ENCODE data around the gene FIGNL2. TPM values are rescaled to one million over a fixed set of nuclear protein-coding genes. Genes with fewer than 3 reads are reported as not detected.
"Not testable (repeated sequence)": the region's sequence is repeated elsewhere in the genome, so short reads cannot be mapped to it uniquely, and the experiment has no call there.

FIGNL2 gene
- total RNA-seq, 2 donors from 2014 or later, result 10.5 to 17.7 TPM

DNA sequence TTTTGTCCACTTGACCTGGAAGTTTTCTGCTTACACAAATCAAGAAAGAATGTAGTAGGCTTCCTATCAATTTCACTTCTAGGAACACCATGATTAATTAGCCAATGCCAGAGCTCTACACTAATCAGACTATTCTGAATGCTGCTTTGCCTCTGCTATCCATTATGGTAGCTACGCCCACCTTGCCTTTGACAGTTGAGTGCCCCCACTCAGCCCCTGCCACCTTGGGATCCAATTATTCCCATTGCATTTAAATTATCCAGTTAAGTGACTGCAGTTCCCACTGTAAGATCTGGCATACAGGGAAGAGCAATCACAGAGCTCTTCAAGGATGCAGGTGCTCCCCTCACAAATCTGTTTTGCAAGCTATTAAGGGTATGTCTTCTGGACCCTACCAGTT is 47.5 kb downstream of the FIGNL2 start:
- WGBS, 2 experiments (ENCODE audit: insufficient coverage in 1 of 2, insufficient read length in 1 of 2), result 92 to 100% methylated on average over 1 of the region's 1 CpG
- H3K36me3 Mint-ChIP-seq (ENCODE audit: low read depth), result peaks cover 4% of the 10 kb centered on the region
- no peak overlapping the region for H3K9ac ChIP-seq (ENCODE audit: extremely low read depth, low read length, poor library complexity, severe bottlenecking)
- no peaks in the 10 kb centered on the region for H3K4me1 ChIP-seq (ENCODE audit: control insufficient read depth, insufficient read depth, low read length)
- peaks cover 5% of the 10 kb centered on the region for H3K4me1 Mint-ChIP-seq
- TF ChIP-seq, protein P1, sequence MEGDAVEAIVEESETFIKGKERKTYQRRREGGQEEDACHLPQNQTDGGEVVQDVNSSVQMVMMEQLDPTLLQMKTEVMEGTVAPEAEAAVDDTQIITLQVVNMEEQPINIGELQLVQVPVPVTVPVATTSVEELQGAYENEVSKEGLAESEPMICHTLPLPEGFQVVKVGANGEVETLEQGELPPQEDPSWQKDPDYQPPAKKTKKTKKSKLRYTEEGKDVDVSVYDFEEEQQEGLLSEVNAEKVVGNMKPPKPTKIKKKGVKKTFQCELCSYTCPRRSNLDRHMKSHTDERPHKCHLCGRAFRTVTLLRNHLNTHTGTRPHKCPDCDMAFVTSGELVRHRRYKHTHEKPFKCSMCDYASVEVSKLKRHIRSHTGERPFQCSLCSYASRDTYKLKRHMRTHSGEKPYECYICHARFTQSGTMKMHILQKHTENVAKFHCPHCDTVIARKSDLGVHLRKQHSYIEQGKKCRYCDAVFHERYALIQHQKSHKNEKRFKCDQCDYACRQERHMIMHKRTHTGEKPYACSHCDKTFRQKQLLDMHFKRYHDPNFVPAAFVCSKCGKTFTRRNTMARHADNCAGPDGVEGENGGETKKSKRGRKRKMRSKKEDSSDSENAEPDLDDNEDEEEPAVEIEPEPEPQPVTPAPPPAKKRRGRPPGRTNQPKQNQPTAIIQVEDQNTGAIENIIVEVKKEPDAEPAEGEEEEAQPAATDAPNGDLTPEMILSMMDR (conservative IDR thresholded peaks at IDR 0.05), result no peak
- H3K4me3 ChIP-seq (ENCODE audit: low read length), result no peak overlapping the region
- DNase-seq, result no peak
- H3K4me3 Mint-ChIP-seq, result no peak overlapping the region
- no peaks in the 10 kb centered on the region for H3K27me3 ChIP-seq (ENCODE audit: control insufficient read depth, insufficient read depth, low read length, poor library complexity, severe bottlenecking)
- no peaks in the 10 kb centered on the region for H3K9me3 Mint-ChIP-seq
- no peak overlapping the region for H3K27ac ChIP-seq (ENCODE audit: low read depth, low read length)
- no peaks in the 10 kb centered on the region for H3K9me3 ChIP-seq (ENCODE audit: control insufficient read depth, low read length)
- H3K27ac Mint-ChIP-seq, result no peak overlapping the region
- peaks cover 4% of the 10 kb centered on the region for H3K36me3 ChIP-seq (ENCODE audit: control insufficient read depth, insufficient read depth, low read length)
- H3K27me3 Mint-ChIP-seq (ENCODE audit: insufficient read depth), result peaks cover 2% of the 10 kb centered on the region

DNA sequence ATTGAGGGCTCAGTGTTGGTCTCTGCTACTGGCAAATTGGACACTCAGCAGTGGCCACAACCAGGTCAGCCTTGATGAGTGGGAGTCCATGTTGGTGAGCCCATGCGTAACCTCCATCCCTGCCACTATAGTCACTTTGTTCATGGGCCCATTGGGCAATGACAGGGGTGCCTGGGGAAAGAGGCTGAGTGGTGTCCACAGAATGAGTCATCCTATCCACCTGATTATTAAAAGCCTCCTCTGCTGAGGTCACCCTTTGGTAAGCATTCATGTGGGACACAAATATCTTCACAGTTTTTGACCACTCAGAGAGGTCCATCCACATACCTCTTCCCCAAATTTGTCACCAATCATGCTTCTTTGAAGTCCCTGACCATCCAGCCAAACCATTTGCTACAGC is 50.0 kb downstream of the FIGNL2 start:
- H3K27me3 ChIP-seq (ENCODE audit: control insufficient read depth, insufficient read depth, low read length, poor library complexity, severe bottlenecking), result no peaks in the 10 kb centered on the region
- no peak overlapping the region for H3K9ac ChIP-seq (ENCODE audit: extremely low read depth, low read length, poor library complexity, severe bottlenecking)
- Mint-ChIP-seq H3K9me3 (no peaks in the 10 kb centered on the region), H3K27ac (no peak overlapping the region), H3K36me3 (ENCODE audit: low read depth) (peaks cover 4% of the 10 kb centered on the region), H3K27me3 (ENCODE audit: insufficient read depth) (peaks cover 2% of the 10 kb centered on the region), H3K4me3 (no peak overlapping the region), H3K4me1 (peaks cover 5% of the 10 kb centered on the region)
- H3K4me3 ChIP-seq (ENCODE audit: low read length), result no peak overlapping the region
- 94% methylated on average over 1 of the region's 1 CpG; no CpG with 5 or more reads in 1 of the 2 experiments for WGBS, 2 experiments (ENCODE audit: insufficient coverage in 1 of 2, insufficient read length in 1 of 2)
- TF ChIP-seq, protein P1 (conservative IDR thresholded peaks at IDR 0.05), result no peak
- H3K4me1 ChIP-seq (ENCODE audit: control insufficient read depth, insufficient read depth, low read length), result no peaks in the 10 kb centered on the region
- DNase-seq, result no peak
- H3K36me3 ChIP-seq (ENCODE audit: control insufficient read depth, insufficient read depth, low read length), result peaks cover 9% of the 10 kb centered on the region
- H3K27ac ChIP-seq (ENCODE audit: low read depth, low read length), result no peak overlapping the region
- no peaks in the 10 kb centered on the region for H3K9me3 ChIP-seq (ENCODE audit: control insufficient read depth, low read length)

DNA sequence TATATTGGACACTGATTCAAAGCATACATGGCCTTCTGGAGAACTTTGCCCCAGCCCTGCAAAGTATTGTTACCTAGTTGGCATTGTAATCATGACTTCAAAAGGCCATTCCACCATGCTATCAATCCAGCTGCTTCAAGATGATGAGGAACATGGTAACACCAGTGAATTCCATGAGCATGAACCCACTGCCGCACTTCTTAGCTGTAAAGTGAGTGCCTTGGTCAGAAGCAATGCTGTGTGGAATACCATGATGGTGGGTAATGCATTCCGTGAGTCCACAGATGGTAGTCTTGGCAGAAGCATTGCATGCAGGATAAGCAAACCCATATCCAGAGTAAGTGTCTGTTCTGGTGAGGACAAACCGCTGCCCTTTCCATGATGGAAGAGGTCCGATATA is 50.5 kb downstream of the FIGNL2 start:
- not testable (repeated sequence) for H3K27ac Mint-ChIP-seq; H3K9me3 Mint-ChIP-seq; H3K36me3 Mint-ChIP-seq (ENCODE audit: low read depth); H3K9me3 ChIP-seq (ENCODE audit: control insufficient read depth, low read length); H3K27me3 ChIP-seq (ENCODE audit: control insufficient read depth, insufficient read depth, low read length, poor library complexity, severe bottlenecking); H3K27me3 Mint-ChIP-seq (ENCODE audit: insufficient read depth); H3K4me3 ChIP-seq (ENCODE audit: low read length); H3K36me3 ChIP-seq (ENCODE audit: control insufficient read depth, insufficient read depth, low read length); H3K4me1 ChIP-seq (ENCODE audit: control insufficient read depth, insufficient read depth, low read length); H3K4me1 Mint-ChIP-seq; DNase-seq; H3K4me3 Mint-ChIP-seq; H3K9ac ChIP-seq (ENCODE audit: extremely low read depth, low read length, poor library complexity, severe bottlenecking); H3K27ac ChIP-seq (ENCODE audit: low read depth, low read length)
- WGBS, 2 experiments (ENCODE audit: insufficient coverage in 1 of 2, insufficient read length in 1 of 2), result 92 to 98% methylated on average over 4 of the region's 4 CpGs

DNA sequence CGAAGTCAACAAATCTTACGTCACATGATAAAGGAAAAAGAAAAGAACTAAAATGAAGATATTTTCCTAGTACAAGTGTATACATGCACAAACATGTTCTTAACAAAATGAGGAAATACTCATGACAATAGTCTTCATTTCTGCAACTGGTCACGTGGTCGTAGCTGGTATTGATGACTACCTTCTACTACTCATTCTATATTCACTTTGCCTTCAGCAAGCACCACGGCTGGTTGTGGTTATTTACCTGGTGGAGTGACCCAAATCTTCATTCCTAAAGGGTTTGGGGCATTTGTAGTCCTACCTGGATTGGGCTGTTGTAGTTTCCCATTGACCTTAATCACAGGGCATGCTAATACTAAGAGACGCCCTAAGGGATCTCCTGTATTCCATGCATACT is 51.2 kb downstream of the FIGNL2 start:
- no peaks in the 10 kb centered on the region for H3K9me3 Mint-ChIP-seq
- Histone ChIP-seq H3K36me3 (ENCODE audit: control insufficient read depth, insufficient read depth, low read length) (peaks cover 9% of the 10 kb centered on the region), H3K27me3 (ENCODE audit: control insufficient read depth, insufficient read depth, low read length, poor library complexity, severe bottlenecking) (no peaks in the 10 kb centered on the region), H3K9me3 (ENCODE audit: control insufficient read depth, low read length) (no peaks in the 10 kb centered on the region), H3K4me1 (ENCODE audit: control insufficient read depth, insufficient read depth, low read length) (no peaks in the 10 kb centered on the region), H3K9ac (ENCODE audit: extremely low read depth, low read length, poor library complexity, severe bottlenecking) (no peak overlapping the region), H3K27ac (ENCODE audit: low read depth, low read length) (no peak overlapping the region), H3K4me3 (ENCODE audit: low read length) (no peak overlapping the region)
- H3K4me1 Mint-ChIP-seq, result peaks cover 4% of the 10 kb centered on the region
- TF ChIP-seq, protein P1 (conservative IDR thresholded peaks at IDR 0.05), result no peak
- peaks cover 2% of the 10 kb centered on the region for H3K27me3 Mint-ChIP-seq (ENCODE audit: insufficient read depth)
- no peak for DNase-seq
- H3K27ac Mint-ChIP-seq, result no peak overlapping the region
- H3K36me3 Mint-ChIP-seq (ENCODE audit: low read depth), result peaks cover 7% of the 10 kb centered on the region
- no peak overlapping the region for H3K4me3 Mint-ChIP-seq
- WGBS, 2 experiments (ENCODE audit: insufficient coverage in 1 of 2, insufficient read length in 1 of 2), result 98 to 100% methylated on average over 1 to 6 of the region's 6 CpGs

All from endodermal cell (in vitro differentiated cells).